Heart left ventricle (tissue), 16 donors: Measurements from ENCODE around the gene RAB26. TPM values are rescaled to one million over a fixed set of nuclear protein-coding genes. Genes with fewer than 3 reads are reported as not detected.

Experiments
- ATAC-seq, 4 donors: fragments of 200-7000 bp; cut with Tn5 transposase; one replicate each; pipeline ENCODE4 v1.9.1; 2020 to 2022; ENCODE audit warnings: moderate library complexity in 4 of 4, mild to moderate bottlenecking in 3 of 4, moderate number of reproducible peaks in 1 of 4
- DNase-seq, 5 donors: peaks; one replicate each; pipeline ENCODE4 v3.0.0-alpha.2; 2020
- H3K27ac ChIP-seq, 12 donors: fragments of 200-600 bp; sonication (generic) in 4 of 12; one replicate each; pipeline versions ENCODE4 v1.5.0 to v1.8.0; 2016 to 2022; ENCODE audit warnings: mild to moderate bottlenecking in 2 of 12
- H3K27me3 ChIP-seq, 9 donors: fragments of 200-600 bp; sonication (generic) in 2 of 9; one replicate each; pipeline versions ENCODE4 v1.5.1 to v1.8.0; 2016 to 2022; ENCODE audit warnings: mild to moderate bottlenecking in 3 of 9
- H3K36me3 ChIP-seq, 9 donors: fragments of 200-600 bp; sonication (generic) in 2 of 9; one replicate each; pipeline versions ENCODE4 v1.5.0 to v1.8.0; 2018 to 2022; ENCODE audit warnings: mild to moderate bottlenecking in 2 of 9
- H3K4me1 ChIP-seq, 12 donors: fragments of 200-600 bp; sonication (generic) in 4 of 12; one replicate each; pipeline versions ENCODE4 v1.5.0 to v1.8.0; 2016 to 2022; ENCODE audit warnings: mild to moderate bottlenecking in 3 of 12
- H3K4me3 ChIP-seq, 12 donors: fragments of 200-600 bp; sonication (generic) in 4 of 12; one replicate each; pipeline versions ENCODE4 v1.5.0 to v1.8.0; 2017 to 2022; ENCODE audit warnings: mild to moderate bottlenecking in 9 of 12, moderate library complexity in 4 of 12
- H3K9me3 ChIP-seq, 12 donors: fragments of 200-600 bp; sonication (generic) in 4 of 12; one replicate each; pipeline versions ENCODE4 v1.5.0 to v1.8.0; 2016 to 2022; ENCODE audit warnings: mild to moderate bottlenecking in 1 of 12
- CTCF ChIP-seq, 12 donors: fragments of 200-600 bp; sonication (generic) in 4 of 12; IDR thresholded peaks; one replicate each; pipeline versions ENCODE4 v1.5.0 to v1.8.0; 2018 to 2022; ENCODE audit warnings: antibody characterized with exemption in 12 of 12, mild to moderate bottlenecking in 5 of 12
- POLR2A ChIP-seq, 2 donors: fragments of 450-650 bp; IDR thresholded peaks; one replicate each; pipeline ENCODE4 v1.6.1; 2017; ENCODE audit warnings: antibody characterized with exemption in 2 of 2, mild to moderate bottlenecking in 2 of 2, moderate library complexity in 2 of 2
- WGBS, 4 donors: extraction: QIAGEN DNeasy Blood & Tissue Kit in 2 of 4; methylation state at CpG; one replicate each; pipeline versions ENCODE4 v1.1.5 to v1.1.7; 2013 to 2018; 5-methylcytosine and 5-hydroxymethylcytosine counted together
- intact Hi-C, 10 donors: fragments of 100-400 bp; cut with DNase I; formaldehyde crosslinking; loops; one replicate each; pipeline versions ENCODE4 v1.11.1 to v1.14.2; 2022
- polyA plus RNA-seq, 2 donors: library from polyadenylated mRNA; stranded (reverse); fragments of 200-250 nt; gene quantifications; one replicate each; pipeline ENCODE4 v1.2.3, GENCODE V29; 2013
- total RNA-seq, 9 donors: library from RNA; depleted of rRNA in 2 of 9; stranded (reverse); fragments of >200 nt in 2 of 9; fragmentation: NEBNext Ultra II Directional in 3 of 9; extraction: Animal tissue kit (Norgen Biotek cat#: 25700) in 3 of 9; gene quantifications; one replicate each; pipeline versions ENCODE4 v1.1.0 to v1.2.4, GENCODE V29; 2016 to 2023
- donor health status: ischemic (EF 13 %, LVEDD 7.1; RV severe dilation, severe dysfunction).
- donor health status: healthy with polysubstance abuse.
- donor health status: DM: no; HTN: yes; CAD: no.
- donor health status: DM: no; HTN: no; CAD: no.
- donor health status: ischemic (EF 25% LVEDD 6.9; RV normal size, moderate dysfunction).
- donor health status: ischemic (EF 25% LVEDD 5.7; RV mildly dilated, moderate dysfunction).
- donor health status: healthy.
- donor health status: DM: yes; HTN: yes; CAD: no.
- donor health status: ischemic (EF 35%, LVEDD 5.7; RV mildly dilated, moderate dysfunction).
- donor health status: nonischemic (EF 11% LVEDD 7.7; RV severe dilation, severe dysfunction).
- donor health status: DM: yes; HTN: yes; CAD: no.
- donor health status: PGD.
- donor health status: ischemic (EF 29% LVEDD 5.4; RV normal size, mild dysfunction).
- donor health status: nonischemic (EF 23%, LVEDD 6.1; RV moderate dilation, normal function).

The RAB26 gene
- total and polyA plus RNA-seq, 11 donors: 0.28 to 5.0 (median 0.75) TPM

DNA sequence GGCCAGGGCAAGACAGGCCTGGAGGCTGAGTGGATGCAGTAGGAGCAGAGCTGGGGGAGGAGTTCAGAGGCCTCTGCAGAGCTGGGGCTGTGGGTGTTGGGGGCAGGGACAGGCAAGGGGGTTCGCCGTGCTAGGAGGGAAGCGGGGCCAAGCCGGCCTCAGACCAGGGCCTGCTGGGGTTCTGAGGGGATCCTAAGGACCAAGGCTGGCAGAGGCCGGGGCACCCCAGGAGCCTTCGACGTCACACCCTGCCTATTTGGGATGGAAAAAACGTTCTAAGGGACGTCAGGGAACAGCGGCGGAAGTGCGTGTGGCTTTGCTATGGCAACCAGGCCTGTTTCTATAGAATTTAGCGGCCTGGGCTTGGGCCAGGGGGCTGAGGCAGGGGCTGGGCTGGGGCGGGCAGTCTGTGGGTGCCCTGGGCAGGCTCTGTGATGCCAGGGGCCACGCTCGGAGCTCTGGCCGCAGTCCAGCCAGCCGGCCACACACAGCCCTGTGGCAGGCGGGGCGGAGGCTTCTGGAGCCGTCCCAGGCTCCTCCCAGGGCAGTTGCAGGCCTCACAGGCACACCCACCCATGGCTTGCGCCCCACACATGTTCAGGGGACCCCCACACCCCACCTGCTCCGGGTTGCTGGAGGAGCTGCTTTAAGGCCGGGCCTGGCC, 10.9 kb downstream of the RAB26 start:
- Histone ChIP-seq H3K36me3 (no peaks in the 10 kb centered on the region), H3K27ac (peak overlapping the region in 6 of 12 donors; percentile 26 to 90 (median 38)), H3K9me3 (no peaks in the 10 kb centered on the region), H3K4me3 (peak overlapping the region in 4 of 12 donors; percentile 15 to 35 (median 26)), H3K27me3 (no peaks in the 10 kb centered on the region), H3K4me1 (peaks cover 10 to 64% (median 36%) of the 10 kb centered on the region in 12 donors)
- intact Hi-C loops: loop anchor here in 5 of 10 donors (5.0 to 10.0 kb wide), 7 partner anchors 43 to 155 kb away; partner anchors contain the start of genes ECI1 (in 2 of the 5), BRICD5 (in 1 of the 5), MLST8 (in 1 of the 5) and PGP (in 1 of the 5)
- 67 to 80% (median 69%) methylated on average over 18 to 24 of the region's 24 CpGs for WGBS, 4 donors
- TF ChIP-seq CTCF (IDR thresholded peaks at IDR 0.05) (no peak), POLR2A (IDR thresholded peaks at IDR 0.05) (no peak)
- no peak for ATAC-seq
- DNase-seq: no peak

GRCh38 chr16:2160915-2161551, 12.6 kb downstream of the RAB26 start:
- intact Hi-C loops: loop anchor here in 2 of 10 donors (5.0 to 10.0 kb wide), 2 partner anchors 41 to 264 kb away; partner anchors contain the start of gene CCNF (in 1 of the 2)
- 65 to 70% (median 68%) methylated on average over 17 to 20 of the region's 20 CpGs for WGBS, 4 donors
- Histone ChIP-seq H3K9me3 (no peaks in the 10 kb centered on the region), H3K27me3 (no peaks in the 10 kb centered on the region), H3K36me3 (peaks cover 0 to 5% (median under 1%) of the 10 kb centered on the region in 9 donors), H3K4me3 (peak overlapping the region in 2 of 12 donors; percentile 19 to 28), H3K4me1 (peaks cover 10 to 55% (median 31%) of the 10 kb centered on the region in 12 donors), H3K27ac (peak overlapping the region in 10 of 12 donors; percentile 27 to 90 (median 46))
- ATAC-seq: peak; percentile 8 to 66 (median 34)
- DNase-seq: peak in 3 of 5 donors; percentile 50 to 82 (median 73)
- TF ChIP-seq POLR2A (IDR thresholded peaks at IDR 0.05): no peak
- TF ChIP-seq CTCF (IDR thresholded peaks at IDR 0.05): no peak

DNA sequence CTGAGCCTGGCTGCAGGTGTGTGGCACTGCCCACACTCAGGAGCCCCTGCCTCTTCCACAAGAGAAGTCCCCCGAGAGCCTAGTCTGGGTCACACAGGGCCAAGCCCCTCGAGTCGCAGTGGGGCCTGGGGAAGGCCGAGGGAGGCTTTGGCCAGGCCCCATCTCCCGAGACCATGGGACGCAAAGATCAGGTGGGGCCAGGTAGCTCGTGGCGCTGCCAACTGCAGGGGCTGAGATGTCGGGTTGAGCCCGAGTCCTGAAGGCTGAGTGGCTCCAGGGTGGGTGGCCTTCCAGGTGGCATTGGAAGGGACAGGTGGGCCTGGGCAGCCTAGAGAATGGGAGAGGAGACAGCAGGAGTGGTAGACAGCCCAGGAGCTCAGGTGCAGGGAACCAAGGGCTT, 13.5 kb downstream of the RAB26 start:
- WGBS, 4 donors: 93 to 95% (median 95%) methylated on average over 5 to 10 of the region's 10 CpGs
- peaks cover 4 to 47% (median 22%) of the 10 kb centered on the region in 12 donors for H3K4me1 ChIP-seq
- H3K4me3 ChIP-seq: no peak overlapping the region
- peak overlapping the region in 5 of 12 donors; percentile 5 to 90 (median 27) for H3K27ac ChIP-seq
- TF ChIP-seq POLR2A (IDR thresholded peaks at IDR 0.05): no peak
- TF ChIP-seq CTCF (IDR thresholded peaks at IDR 0.05): no peak
- H3K27me3 ChIP-seq: no peaks in the 10 kb centered on the region
- H3K9me3 ChIP-seq: no peaks in the 10 kb centered on the region
- ATAC-seq (no peak), DNase-seq (no peak)
- peaks cover 0 to 13% (median 6%) of the 10 kb centered on the region in 9 donors for H3K36me3 ChIP-seq
- intact Hi-C loops: loop anchor here in 2 of 10 donors (5.0 to 10.0 kb wide), 2 partner anchors 40 to 263 kb away; partner anchors contain the start of gene CCNF (in 1 of the 2)

GRCh38 chr16:2162676-2163118, 14.3 kb downstream of the RAB26 start:
- ATAC-seq: no peak
- intact Hi-C loops: loop anchor here in 2 of 10 donors (5.0 to 10.0 kb wide), 2 partner anchors 40 to 262 kb away; partner anchors contain the start of gene CCNF (in 1 of the 2)
- Histone ChIP-seq H3K27me3 (no peaks in the 10 kb centered on the region), H3K9me3 (no peaks in the 10 kb centered on the region), H3K27ac (no peak overlapping the region), H3K36me3 (peaks cover 0 to 20% (median 8%) of the 10 kb centered on the region in 9 donors), H3K4me3 (no peak overlapping the region), H3K4me1 (peaks cover 0 to 39% (median 15%) of the 10 kb centered on the region in 12 donors)
- TF ChIP-seq POLR2A (IDR thresholded peaks at IDR 0.05) (no peak), CTCF (IDR thresholded peaks at IDR 0.05) (no peak)
- DNase-seq: no peak
- WGBS, 4 donors: 83 to 93% (median 91%) methylated on average over 6 to 13 of the region's 13 CpGs
